RWPE1 (cell line): ENCODE results near the gene TES.
A peak's percentile ranks its signal among the peaks of the same experiment; 100 is the strongest.

ENCODE experiments used
- CTCF ChIA-PET: fragments of 350-600 bp; sonication (Branson Sonifier 250); formaldehyde crosslinking; extraction: SDS; loops from one replicate; lab custom pipeline; 2021; lab: Yijun Ruan, JAX
- POLR2A ChIA-PET: fragments of 400-600 bp; formaldehyde crosslinking; extraction: SDS; loops from one replicate; lab custom pipeline; 2020; ENCODE audit warnings: antibody characterized with exemption; ENCODE audit not compliant: low non-redundant PET; lab: Yijun Ruan, JAX
- DNase-seq: peaks from one replicate; pipeline ENCODE4 v3.0.0; 2012; ENCODE audit warnings: low spot score
- H3K27ac ChIP-seq: fragments of 450-650 bp; 2 replicates; pipeline ENCODE4 v1.5.1; 2017
- CTCF ChIP-seq: fragments of 450-650 bp; conservative IDR thresholded peaks from 2 replicates; pipeline ENCODE4 v1.5.1; 2017; ENCODE audit warnings: low read depth, mild to moderate bottlenecking

TES gene

GRCh38 chr7:116261904-116262303 is 51.6 kb downstream of the TES start:
- no peak for DNase-seq
- no peak for TF ChIP-seq CTCF
- ChIA-PET POLR2A (no interaction called here), CTCF (no interaction called here)
- no peak overlapping the region for H3K27ac ChIP-seq

GRCh38 chr7:116265881-116266280 is 55.5 kb downstream of the TES start:
- no peak overlapping the region for H3K27ac ChIP-seq
- no peak for DNase-seq
- CTCF ChIA-PET: no interaction called here
- POLR2A ChIA-PET: no interaction called here
- TF ChIP-seq CTCF: no peak

GRCh38 chr7:116269466-116269865 is 59.1 kb downstream of the TES start:
- ChIA-PET POLR2A (no interaction called here), CTCF (no interaction called here)
- no peak for DNase-seq
- TF ChIP-seq CTCF: no peak
- H3K27ac ChIP-seq: no peak overlapping the region

- peak overlapping the region; percentile 24; the same call in 1 of the 2 replicates for H3K27ac ChIP-seq
- CTCF ChIA-PET: interaction anchor here (0.5 to 1.5 kb wide), 2 partner anchors 12 to 14 kb away, joined by 3 read pairs; no protein-coding TSS in a partner anchor
- DNase-seq: no peak
- no peak for TF ChIP-seq CTCF
- POLR2A ChIA-PET: no interaction called here
Observed at GRCh38 chr7:116271161-116271913, 61.0 kb downstream of the TES start.

GRCh38 chr7:116271963-116272886 is 61.9 kb downstream of the TES start:
- ChIA-PET POLR2A (interaction anchor here (0.9 kb wide), 1 partner anchor 43 kb away, joined by 3 read pairs; no protein-coding TSS in a partner anchor), CTCF (interaction anchor here (1.5 kb wide), 1 partner anchor 13 kb away, joined by 3 read pairs; no protein-coding TSS in a partner anchor)
- H3K27ac ChIP-seq: peak overlapping the region; percentile 24; the same call in 1 of the 2 replicates

More at GRCh38 chr7:116271963-116272886, 61.9 kb downstream of the TES start:
- TF ChIP-seq CTCF: no peak
- DNase-seq: peak; percentile 97
